Measurements from ENCODE around the gene C5AR1. TPM values are rescaled to one million over a fixed set of nuclear protein-coding genes. Genes with fewer than 3 reads are reported as not detected.

The C5AR1 gene
- total and polyA plus RNA-seq, 9 of the 15 experiments (the other 6 are each of a cell fraction or from before 2014, with no cell fraction given), result 0.06 to 1.6 (median 0.28) TPM; not detected in 3

GRCh38 chr19:47274071-47274890 is 35.4 kb upstream of the C5AR1 start, which contains the start of gene INAFM1 (continued):
- TF ChIP-seq ZBTB5 (IDR thresholded peaks at IDR 0.05) (no peak), NRF1 (conservative IDR thresholded peaks at IDR 0.05 in 1 of 2, IDR thresholded peaks at IDR 0.05 in 1 of 2) (peak; percentile 66 to 67), ZBTB40 (IDR thresholded peaks at IDR 0.05) (no peak), ZBTB40 (CRISPR knock-in tag; IDR thresholded peaks at IDR 0.05) (no peak), CBX1 (IDR thresholded peaks at IDR 0.05; ENCODE audit: low read depth) (no peak), SRSF3 (IDR thresholded peaks at IDR 0.05; ENCODE audit: insufficient read depth, low read length) (no peak), AFF4 (CRISPR knock-in tag; IDR thresholded peaks at IDR 0.05) (peak; percentile 65; the same call in 1 of the 2 replicates)
- TF ChIP-seq, protein P1, sequence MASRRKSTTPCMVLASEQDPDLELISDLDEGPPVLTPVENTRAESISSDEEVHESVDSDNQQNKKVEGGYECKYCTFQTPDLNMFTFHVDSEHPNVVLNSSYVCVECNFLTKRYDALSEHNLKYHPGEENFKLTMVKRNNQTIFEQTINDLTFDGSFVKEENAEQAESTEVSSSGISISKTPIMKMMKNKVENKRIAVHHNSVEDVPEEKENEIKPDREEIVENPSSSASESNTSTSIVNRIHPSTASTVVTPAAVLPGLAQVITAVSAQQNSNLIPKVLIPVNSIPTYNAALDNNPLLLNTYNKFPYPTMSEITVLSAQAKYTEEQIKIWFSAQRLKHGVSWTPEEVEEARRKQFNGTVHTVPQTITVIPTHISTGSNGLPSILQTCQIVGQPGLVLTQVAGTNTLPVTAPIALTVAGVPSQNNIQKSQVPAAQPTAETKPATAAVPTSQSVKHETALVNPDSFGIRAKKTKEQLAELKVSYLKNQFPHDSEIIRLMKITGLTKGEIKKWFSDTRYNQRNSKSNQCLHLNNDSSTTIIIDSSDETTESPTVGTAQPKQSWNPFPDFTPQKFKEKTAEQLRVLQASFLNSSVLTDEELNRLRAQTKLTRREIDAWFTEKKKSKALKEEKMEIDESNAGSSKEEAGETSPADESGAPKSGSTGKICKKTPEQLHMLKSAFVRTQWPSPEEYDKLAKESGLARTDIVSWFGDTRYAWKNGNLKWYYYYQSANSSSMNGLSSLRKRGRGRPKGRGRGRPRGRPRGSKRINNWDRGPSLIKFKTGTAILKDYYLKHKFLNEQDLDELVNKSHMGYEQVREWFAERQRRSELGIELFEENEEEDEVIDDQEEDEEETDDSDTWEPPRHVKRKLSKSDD (conservative IDR thresholded peaks at IDR 0.05; ENCODE audit: low read length), result no peak

Measured in K562 (cell line).